Lung (tissue), 12 donors: ENCODE data around the gene TRPC4. TPM values are rescaled to one million over a fixed set of nuclear protein-coding genes. Genes with fewer than 3 reads are reported as not detected.

Source experiments
- ATAC-seq: fragments of 200-7000 bp; cut with Tn5 transposase; one replicate; pipeline ENCODE4 v1.9.1; 2020; ENCODE audit warnings: moderate number of reproducible peaks; ENCODE audit not compliant: insufficient read depth, low FRiP score
- DNase-seq, 3 donors: peaks; one replicate each; pipeline ENCODE4 v3.0.0-alpha.2; 2013 to 2017
- H3K27ac ChIP-seq, 2 donors: one replicate each; pipeline ENCODE4 v1.5.1; 2013; ENCODE audit warnings: mild to moderate bottlenecking in 2 of 2, moderate library complexity in 2 of 2, control low read depth in 1 of 2, inconsistent platforms in 1 of 2, low read depth in 1 of 2, low read length in 1 of 2
- H3K27me3 ChIP-seq, 3 donors: one replicate each; pipeline ENCODE4 v1.5.1; 2013; ENCODE audit warnings: low read length in 2 of 3; ENCODE audit not compliant: control insufficient read depth in 3 of 3, insufficient read depth in 3 of 3
- H3K36me3 ChIP-seq, 4 donors: one replicate each; pipeline ENCODE4 v1.5.1; 2013; ENCODE audit warnings: low read length in 4 of 4, mild to moderate bottlenecking in 1 of 4, moderate library complexity in 1 of 4; ENCODE audit not compliant: control insufficient read depth in 4 of 4, insufficient read depth in 4 of 4
- H3K4me1 ChIP-seq, 5 donors: one replicate each; pipeline ENCODE4 v1.5.1; 2013; ENCODE audit warnings: low read length in 5 of 5, mild to moderate bottlenecking in 2 of 5, moderate library complexity in 1 of 5; ENCODE audit not compliant: control insufficient read depth in 5 of 5, insufficient read depth in 5 of 5
- H3K4me3 ChIP-seq: one replicate; pipeline ENCODE4 v1.5.1; 2013; ENCODE audit warnings: mild to moderate bottlenecking, control low read depth, moderate library complexity
- H3K9ac ChIP-seq, 2 donors: one replicate each; pipeline ENCODE4 v1.5.1; 2013; ENCODE audit warnings: low read length in 2 of 2, control low read depth in 1 of 2; ENCODE audit not compliant: insufficient read depth in 1 of 2
- H3K9me3 ChIP-seq, 4 donors: one replicate each; pipeline ENCODE4 v1.5.1; 2013; ENCODE audit warnings: low read length in 3 of 4, mild to moderate bottlenecking in 1 of 4, moderate library complexity in 1 of 4; ENCODE audit not compliant: control insufficient read depth in 4 of 4, insufficient read depth in 3 of 4
- CTCF ChIP-seq: IDR thresholded peaks from 2 replicates; pipeline ENCODE4 v1.5.1; 2012; ENCODE audit warnings: mild to moderate bottlenecking; ENCODE audit errors: control extremely low read depth, extremely low read depth
- WGBS, 2 donors: extraction: QIAGEN DNeasy Blood & Tissue Kit; methylation state at CpG; one replicate each; pipeline ENCODE4 v1.1.7; 2013; 5-methylcytosine and 5-hydroxymethylcytosine counted together
- polyA plus RNA-seq, 2 donors: library from polyadenylated mRNA; stranded (reverse); fragments of 200-250 nt; gene quantifications; one replicate each; pipeline ENCODE4 v1.2.1, GENCODE V29; 2013
- total RNA-seq, 2 donors: library from RNA; depleted of rRNA in 1 of 2; stranded (reverse); fragments of >200 nt in 1 of 2; gene quantifications; one replicate each; pipeline ENCODE4 v1.2.1, GENCODE V29; 2014 to 2021
- donor health status: control.
- donor health status: control.
- donor health status: Bipolar disorder and iron deficiency.
- donor health status: healthy.
- donor health status: DM: yes; HTN: yes; CAD: no.

Gene TRPC4
- total and polyA plus RNA-seq, 4 donors = 0.28 to 3.1 (median 0.94) TPM

- no peaks in the 10 kb centered on the region for H3K36me3 ChIP-seq
- WGBS, 2 donors = 68 to 71% methylated on average over 2 of the region's 2 CpGs
- H3K27ac ChIP-seq = no peak overlapping the region
- H3K27me3 ChIP-seq = no peaks in the 10 kb centered on the region
- H3K9me3 ChIP-seq = peaks cover 0 to 2% (median 0%) of the 10 kb centered on the region in 4 donors
- no peak for DNase-seq
- no peak overlapping the region for H3K4me3 ChIP-seq
- H3K9ac ChIP-seq = no peak overlapping the region
- H3K4me1 ChIP-seq = no peaks in the 10 kb centered on the region
- no peak for TF ChIP-seq CTCF
- no peak for ATAC-seq
These were observed 212.4 kb downstream of the TRPC4 start for GRCh38 chr13:37657134-37657533.

GRCh38 chr13:37656247-37656940, 213.2 kb downstream of the TRPC4 start:
- no peak for DNase-seq
- ATAC-seq = no peak
- WGBS, 2 donors = 85 to 88% methylated on average over 7 of the region's 7 CpGs
- Histone ChIP-seq H3K9ac (no peak overlapping the region), H3K4me1 (no peaks in the 10 kb centered on the region), H3K27me3 (no peaks in the 10 kb centered on the region), H3K4me3 (no peak overlapping the region), H3K27ac (no peak overlapping the region), H3K9me3 (peaks cover 0 to 2% (median 0%) of the 10 kb centered on the region in 4 donors), H3K36me3 (no peaks in the 10 kb centered on the region)
- TF ChIP-seq CTCF = no peak

- Histone ChIP-seq H3K4me1 (no peaks in the 10 kb centered on the region), H3K9ac (no peak overlapping the region), H3K9me3 (no peaks in the 10 kb centered on the region), H3K36me3 (no peaks in the 10 kb centered on the region), H3K27me3 (no peaks in the 10 kb centered on the region), H3K4me3 (no peak overlapping the region), H3K27ac (no peak overlapping the region)
- DNase-seq (no peak), ATAC-seq (no peak)
- TF ChIP-seq CTCF = no peak
- 86 to 89% methylated on average over 1 of the region's 1 CpG for WGBS, 2 donors
These were observed 217.0 kb downstream of the TRPC4 start for GRCh38 chr13:37652596-37652995.

GRCh38 chr13:37651891-37652290, 217.7 kb downstream of the TRPC4 start:
- Histone ChIP-seq H3K36me3 (no peaks in the 10 kb centered on the region), H3K9ac (no peak overlapping the region), H3K4me1 (no peaks in the 10 kb centered on the region), H3K9me3 (no peaks in the 10 kb centered on the region), H3K4me3 (no peak overlapping the region), H3K27me3 (no peaks in the 10 kb centered on the region), H3K27ac (no peak overlapping the region)
- no peak for TF ChIP-seq CTCF
- ATAC-seq (no peak), DNase-seq (no peak)
- 94 to 97% methylated on average over 1 of the region's 1 CpG for WGBS, 2 donors
